ENCODE measurements around the gene C18orf54.

Gene C18orf54

DNA sequence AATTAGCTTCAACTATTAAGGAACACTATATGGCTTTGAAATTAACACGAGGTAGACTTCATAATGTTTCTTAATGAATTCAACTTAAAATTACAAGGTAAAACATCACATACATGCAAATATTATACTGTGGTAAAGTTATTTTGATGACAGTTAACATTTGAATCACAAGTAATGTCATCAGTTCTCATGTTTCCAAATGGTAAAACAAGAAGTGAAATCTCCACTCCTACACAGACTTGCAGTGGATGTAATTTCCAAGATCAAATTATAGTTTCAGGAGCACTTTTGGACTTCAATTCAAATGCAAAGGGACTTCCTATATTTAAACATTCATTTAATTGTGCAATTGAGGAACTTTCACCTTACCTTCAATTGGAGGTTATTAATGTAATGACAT lies 39.1 kb downstream of the C18orf54 start:
- H3K36me3 Mint-ChIP-seq (ENCODE audit: low read depth), result no peaks in the 10 kb centered on the region
- no peak overlapping the region for H3K4me3 Mint-ChIP-seq
- no peaks in the 10 kb centered on the region for H3K9me3 Mint-ChIP-seq
- peaks cover 5% of the 10 kb centered on the region for H3K4me1 Mint-ChIP-seq (ENCODE audit: low read depth)
- H3K27me3 Mint-ChIP-seq (ENCODE audit: low read depth), result peaks cover 9% of the 10 kb centered on the region
- no peak overlapping the region for H3K27ac Mint-ChIP-seq

DNA sequence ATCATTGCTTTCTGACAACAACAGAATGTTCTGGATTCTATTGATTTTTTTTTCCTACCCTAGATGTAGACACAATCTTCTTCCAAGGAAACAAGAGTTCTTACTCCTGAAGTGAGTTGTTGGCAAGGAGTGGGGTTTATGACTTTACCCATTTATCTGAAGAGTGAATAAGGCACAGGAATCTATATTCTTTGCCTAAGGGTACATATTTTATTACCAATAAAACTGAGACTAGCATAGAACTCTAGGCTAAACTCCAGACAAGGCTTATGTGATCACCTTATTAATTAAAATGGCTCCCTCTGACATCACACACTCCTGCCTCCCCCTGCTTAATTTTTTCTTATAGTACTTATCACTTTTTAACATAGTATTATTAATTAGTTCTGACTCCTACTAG lies 47.6 kb downstream of the C18orf54 start:
- H3K36me3 Mint-ChIP-seq (ENCODE audit: low read depth), result no peaks in the 10 kb centered on the region
- no peak overlapping the region for H3K27ac Mint-ChIP-seq
- no peaks in the 10 kb centered on the region for H3K9me3 Mint-ChIP-seq
- no peak overlapping the region for H3K4me3 Mint-ChIP-seq
- H3K27me3 Mint-ChIP-seq (ENCODE audit: low read depth), result peaks cover 14% of the 10 kb centered on the region
- no peaks in the 10 kb centered on the region for H3K4me1 Mint-ChIP-seq (ENCODE audit: low read depth)

DNA sequence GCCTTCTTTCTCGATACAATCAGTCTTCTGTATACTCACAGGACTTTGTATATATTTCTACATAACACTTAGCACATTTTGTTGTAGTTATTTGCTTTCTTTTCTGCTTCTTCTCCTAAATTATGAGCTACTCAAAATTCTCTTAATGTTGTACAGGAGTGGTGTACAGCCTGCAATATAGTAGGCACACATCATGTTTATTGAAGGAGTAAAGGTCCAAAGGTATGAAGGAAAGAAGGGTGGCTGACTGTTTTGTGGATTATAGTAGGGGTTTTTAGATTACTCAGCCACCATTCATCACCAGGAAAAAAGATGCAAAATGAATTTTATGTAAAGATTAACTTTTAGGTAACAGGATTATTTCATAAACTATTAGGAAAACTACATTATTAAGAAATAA lies 54.1 kb downstream of the C18orf54 start:
- H3K4me1 Mint-ChIP-seq (ENCODE audit: low read depth), result no peaks in the 10 kb centered on the region
- no peaks in the 10 kb centered on the region for H3K36me3 Mint-ChIP-seq (ENCODE audit: low read depth)
- H3K27ac Mint-ChIP-seq, result no peak overlapping the region
- H3K27me3 Mint-ChIP-seq (ENCODE audit: low read depth), result peaks cover 13% of the 10 kb centered on the region
- no peaks in the 10 kb centered on the region for H3K9me3 Mint-ChIP-seq
- no peak overlapping the region for H3K4me3 Mint-ChIP-seq

DNA sequence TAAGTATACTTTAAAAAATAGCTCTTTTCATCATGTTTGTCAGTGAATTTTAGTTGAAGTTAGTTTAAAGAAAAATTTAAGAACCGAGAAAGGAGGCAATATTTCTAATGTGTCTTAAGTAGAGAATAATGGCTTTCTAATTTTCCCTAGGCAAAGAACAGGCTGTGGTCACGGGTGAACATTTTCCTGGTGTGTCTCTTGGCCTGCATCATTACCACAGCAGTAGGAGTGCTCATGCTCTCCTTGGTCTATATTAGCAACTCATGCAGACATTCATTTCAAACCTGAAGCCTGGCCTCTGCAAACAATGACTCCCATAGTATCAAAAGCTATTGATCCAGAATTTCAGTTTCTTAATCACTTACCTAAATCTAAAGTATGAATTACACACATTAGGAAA lies 57.4 kb downstream of the C18orf54 start:
- Mint-ChIP-seq H3K9me3 (no peaks in the 10 kb centered on the region), H3K27ac (no peak overlapping the region), H3K4me3 (no peak overlapping the region), H3K4me1 (ENCODE audit: low read depth) (no peaks in the 10 kb centered on the region), H3K36me3 (ENCODE audit: low read depth) (no peaks in the 10 kb centered on the region), H3K27me3 (ENCODE audit: low read depth) (peaks cover 11% of the 10 kb centered on the region)

DNA sequence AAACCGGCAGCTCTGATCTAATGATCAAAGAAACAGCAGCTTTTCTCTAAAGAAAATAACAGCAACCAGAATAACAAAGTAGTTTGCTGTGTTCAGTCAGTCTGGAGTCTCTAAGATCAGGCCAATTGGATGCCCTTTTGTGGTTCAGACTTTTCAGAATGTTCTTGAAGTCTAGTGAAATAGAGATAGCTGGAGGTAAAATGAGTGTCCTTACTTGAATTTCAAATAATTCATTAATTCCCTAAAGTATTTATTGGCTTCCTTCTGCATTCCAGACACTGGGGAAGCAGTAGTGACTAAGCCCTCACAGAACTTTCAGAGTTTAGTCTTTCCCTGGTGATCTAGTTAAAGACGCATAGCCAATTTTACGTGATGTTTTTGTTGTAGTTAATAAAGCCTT lies 58.7 kb downstream of the C18orf54 start:
- H3K4me1 Mint-ChIP-seq (ENCODE audit: low read depth), result no peaks in the 10 kb centered on the region
- no peaks in the 10 kb centered on the region for H3K9me3 Mint-ChIP-seq
- H3K4me3 Mint-ChIP-seq, result no peak overlapping the region
- H3K27me3 Mint-ChIP-seq (ENCODE audit: low read depth), result peaks cover 13% of the 10 kb centered on the region
- no peaks in the 10 kb centered on the region for H3K36me3 Mint-ChIP-seq (ENCODE audit: low read depth)
- H3K27ac Mint-ChIP-seq, result no peak overlapping the region

DNA sequence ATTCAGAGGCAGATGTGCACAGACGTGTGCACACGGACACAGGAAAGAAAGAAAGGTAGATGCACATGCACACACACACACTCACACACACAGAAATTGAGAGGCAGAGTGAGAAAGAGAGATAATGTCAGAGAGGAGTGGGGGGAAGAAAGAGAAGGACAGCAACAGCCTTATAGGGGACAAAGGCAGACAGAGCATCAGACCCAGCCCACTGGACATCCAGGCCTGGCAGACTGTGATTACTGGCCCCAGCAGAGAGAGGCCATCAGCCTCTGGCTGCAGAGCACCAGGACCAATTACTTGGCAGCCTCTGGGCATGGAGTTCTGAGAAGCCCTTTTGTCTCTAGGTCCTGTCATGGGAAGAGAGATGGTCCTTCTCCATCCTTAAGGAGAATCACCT lies 66.1 kb downstream of the C18orf54 start:
- no peak overlapping the region for H3K27ac Mint-ChIP-seq
- no peak overlapping the region for H3K4me3 Mint-ChIP-seq
- peaks cover 29% of the 10 kb centered on the region for H3K27me3 Mint-ChIP-seq (ENCODE audit: low read depth)
- no peaks in the 10 kb centered on the region for H3K36me3 Mint-ChIP-seq (ENCODE audit: low read depth)
- no peaks in the 10 kb centered on the region for H3K4me1 Mint-ChIP-seq (ENCODE audit: low read depth)
- no peaks in the 10 kb centered on the region for H3K9me3 Mint-ChIP-seq

DNA sequence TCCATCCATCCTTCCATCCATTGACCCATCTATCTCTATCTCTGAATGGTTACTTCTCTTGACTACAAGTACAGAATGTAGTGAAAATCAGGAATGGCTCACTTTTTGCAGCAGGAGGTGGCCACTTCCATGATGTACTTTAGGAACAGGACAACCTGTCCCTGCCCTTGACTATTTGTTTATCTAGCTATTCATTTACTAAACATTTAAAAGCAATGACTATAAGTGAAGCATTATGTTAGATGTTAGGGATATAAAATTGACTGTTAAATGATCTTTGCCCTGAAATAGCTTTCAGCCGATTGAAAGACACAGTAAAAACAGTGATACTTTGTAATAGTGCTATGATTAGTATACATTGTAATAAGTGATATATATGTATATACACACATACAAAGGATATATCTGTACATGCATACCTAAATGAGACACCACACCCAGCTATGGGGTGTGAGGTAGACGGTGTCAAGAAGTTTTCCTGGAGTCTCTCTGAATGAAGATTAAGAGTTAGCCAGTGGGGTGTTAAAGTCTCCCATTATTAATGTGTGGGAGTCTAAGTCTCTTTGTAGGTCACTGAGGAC lies 68.5 kb downstream of the C18orf54 start:
- H3K4me3 Mint-ChIP-seq, result no peak overlapping the region
- H3K9me3 Mint-ChIP-seq, result no peaks in the 10 kb centered on the region
- H3K4me1 Mint-ChIP-seq (ENCODE audit: low read depth), result no peaks in the 10 kb centered on the region
- H3K36me3 Mint-ChIP-seq (ENCODE audit: low read depth), result no peaks in the 10 kb centered on the region
- peaks cover 23% of the 10 kb centered on the region for H3K27me3 Mint-ChIP-seq (ENCODE audit: low read depth)
- no peak overlapping the region for H3K27ac Mint-ChIP-seq

Data from T-helper 1 cell treated with Interleukin-12 subunit alpha and Interleukin-12 subunit beta and Interleukin-4 antibody, amounts not matched to agents 30 μg/mL and 1 μg/mL, for 36 hours (primary cell).